ENCODE measurements around the gene IMPG2.

Gene IMPG2

GRCh38 chr3:101230618-101231017 is 89.8 kb downstream of the IMPG2 start:
- no peak for ATAC-seq (ENCODE audit: insufficient read depth, low read depth)

GRCh38 chr3:101229681-101230080 is 90.7 kb downstream of the IMPG2 start:
- H3K4me2 ChIP-seq (ENCODE audit: insufficient read depth, low read length): no peak overlapping the region
- no peaks in the 10 kb centered on the region for H3K4me1 ChIP-seq (ENCODE audit: insufficient read depth, low read length)
- ATAC-seq (ENCODE audit: insufficient read depth, low read depth) (no peak), DNase-seq (no peak)
- H3K9ac ChIP-seq (ENCODE audit: low read depth, low read length): no peak overlapping the region
- no peaks in the 10 kb centered on the region for H3K79me2 ChIP-seq (ENCODE audit: insufficient read depth, low read length)
- no peak overlapping the region for H2AFZ ChIP-seq (ENCODE audit: low read depth, low read length)
- no peak overlapping the region for H3K4me3 ChIP-seq (ENCODE audit: low read depth in 1 of 2, low read length in 2 of 2)
- no peaks in the 10 kb centered on the region for H3K27me3 ChIP-seq (ENCODE audit: insufficient read depth, low read length, poor library complexity)
- H3K36me3 ChIP-seq (ENCODE audit: insufficient read depth, low read length): no peaks in the 10 kb centered on the region
- H4K20me1 ChIP-seq (ENCODE audit: insufficient read depth, low read length): no peaks in the 10 kb centered on the region
- TF ChIP-seq EZH2 (IDR thresholded peaks at IDR 0.05; ENCODE audit: borderline replicate concordance, low read depth, low read length, severe bottlenecking): no peak
- TF ChIP-seq CTCF (IDR thresholded peaks at IDR 0.05; ENCODE audit: borderline replicate concordance, extremely low read depth, low read length, poor library complexity, severe bottlenecking): no peak
- no peak overlapping the region for H3K27ac ChIP-seq (ENCODE audit: low read length)
- H3K9me3 ChIP-seq (ENCODE audit: insufficient read depth, low read length, severe bottlenecking): no peaks in the 10 kb centered on the region

More at GRCh38 chr3:101230618-101231017, 89.8 kb downstream of the IMPG2 start:
- Histone ChIP-seq H3K79me2 (ENCODE audit: insufficient read depth, low read length) (no peaks in the 10 kb centered on the region), H3K4me3 (ENCODE audit: low read depth in 1 of 2, low read length in 2 of 2) (no peak overlapping the region), H3K36me3 (ENCODE audit: insufficient read depth, low read length) (no peaks in the 10 kb centered on the region), H3K9me3 (ENCODE audit: insufficient read depth, low read length, severe bottlenecking) (no peaks in the 10 kb centered on the region), H3K9ac (ENCODE audit: low read depth, low read length) (no peak overlapping the region), H3K4me2 (ENCODE audit: insufficient read depth, low read length) (no peak overlapping the region), H3K27ac (ENCODE audit: low read length) (no peak overlapping the region), H4K20me1 (ENCODE audit: insufficient read depth, low read length) (no peaks in the 10 kb centered on the region), H3K27me3 (ENCODE audit: insufficient read depth, low read length, poor library complexity) (no peaks in the 10 kb centered on the region), H2AFZ (ENCODE audit: low read depth, low read length) (no peak overlapping the region), H3K4me1 (ENCODE audit: insufficient read depth, low read length) (no peaks in the 10 kb centered on the region)
- TF ChIP-seq EZH2 (IDR thresholded peaks at IDR 0.05; ENCODE audit: borderline replicate concordance, low read depth, low read length, severe bottlenecking) (no peak), CTCF (IDR thresholded peaks at IDR 0.05; ENCODE audit: borderline replicate concordance, extremely low read depth, low read length, poor library complexity, severe bottlenecking) (no peak)
- DNase-seq: no peak

GRCh38 chr3:101228441-101228840 is 91.9 kb downstream of the IMPG2 start:
- Histone ChIP-seq H3K27ac (ENCODE audit: low read length) (no peak overlapping the region), H3K9ac (ENCODE audit: low read depth, low read length) (no peak overlapping the region), H3K27me3 (ENCODE audit: insufficient read depth, low read length, poor library complexity) (no peaks in the 10 kb centered on the region), H3K4me2 (ENCODE audit: insufficient read depth, low read length) (no peak overlapping the region), H2AFZ (ENCODE audit: low read depth, low read length) (no peak overlapping the region), H4K20me1 (ENCODE audit: insufficient read depth, low read length) (no peaks in the 10 kb centered on the region), H3K4me1 (ENCODE audit: insufficient read depth, low read length) (no peaks in the 10 kb centered on the region), H3K4me3 (ENCODE audit: low read depth in 1 of 2, low read length in 2 of 2) (no peak overlapping the region), H3K9me3 (ENCODE audit: insufficient read depth, low read length, severe bottlenecking) (no peaks in the 10 kb centered on the region), H3K79me2 (ENCODE audit: insufficient read depth, low read length) (no peaks in the 10 kb centered on the region), H3K36me3 (ENCODE audit: insufficient read depth, low read length) (no peaks in the 10 kb centered on the region)
- no peak for ATAC-seq (ENCODE audit: insufficient read depth, low read depth)
- TF ChIP-seq EZH2 (IDR thresholded peaks at IDR 0.05; ENCODE audit: borderline replicate concordance, low read depth, low read length, severe bottlenecking): no peak
- no peak for TF ChIP-seq CTCF (IDR thresholded peaks at IDR 0.05; ENCODE audit: borderline replicate concordance, extremely low read depth, low read length, poor library complexity, severe bottlenecking)
- DNase-seq: no peak

GRCh38 chr3:101224739-101225138 is 95.6 kb downstream of the IMPG2 start:
- ATAC-seq (ENCODE audit: insufficient read depth, low read depth): no peak
- TF ChIP-seq EZH2 (IDR thresholded peaks at IDR 0.05; ENCODE audit: borderline replicate concordance, low read depth, low read length, severe bottlenecking) (no peak), CTCF (IDR thresholded peaks at IDR 0.05; ENCODE audit: borderline replicate concordance, extremely low read depth, low read length, poor library complexity, severe bottlenecking) (no peak)
- H3K36me3 ChIP-seq (ENCODE audit: insufficient read depth, low read length): no peaks in the 10 kb centered on the region

More at GRCh38 chr3:101224739-101225138, 95.6 kb downstream of the IMPG2 start:
- H2AFZ ChIP-seq (ENCODE audit: low read depth, low read length): no peak overlapping the region
- no peaks in the 10 kb centered on the region for H3K4me1 ChIP-seq (ENCODE audit: insufficient read depth, low read length)
- H3K9me3 ChIP-seq (ENCODE audit: insufficient read depth, low read length, severe bottlenecking): peaks cover 4% of the 10 kb centered on the region
- H3K79me2 ChIP-seq (ENCODE audit: insufficient read depth, low read length): no peaks in the 10 kb centered on the region
- no peak overlapping the region for H3K4me2 ChIP-seq (ENCODE audit: insufficient read depth, low read length)
- no peak overlapping the region for H3K27ac ChIP-seq (ENCODE audit: low read length)
- no peak overlapping the region for H3K4me3 ChIP-seq (ENCODE audit: low read depth in 1 of 2, low read length in 2 of 2)
- no peak for DNase-seq
- H3K27me3 ChIP-seq (ENCODE audit: insufficient read depth, low read length, poor library complexity): no peaks in the 10 kb centered on the region
- no peak overlapping the region for H3K9ac ChIP-seq (ENCODE audit: low read depth, low read length)
- no peaks in the 10 kb centered on the region for H4K20me1 ChIP-seq (ENCODE audit: insufficient read depth, low read length)

Data from DND-41 (cell line).